WTC11 (cell line): ENCODE data around the gene KRT85.

Experiments
- ATF2 ChIP-seq: sonication (generic); formaldehyde crosslinking; IDR thresholded peaks from 2 replicates; pipeline ENCODE4 v1.8.1; 2022; ENCODE audit warnings: low read depth, missing genetic modification reagents, borderline replicate concordance
- FOXK1 ChIP-seq: sonication (generic); formaldehyde crosslinking; IDR thresholded peaks from 2 replicates; pipeline ENCODE4 v1.8.0; 2022; ENCODE audit warnings: mild to moderate bottlenecking, moderate library complexity, missing genetic modification reagents
- FOXP1 ChIP-seq: sonication (generic); formaldehyde crosslinking; IDR thresholded peaks from 2 replicates; pipeline ENCODE4 v1.8.0; 2022; ENCODE audit warnings: missing genetic modification reagents, mild to moderate bottlenecking, moderate library complexity, borderline replicate concordance
- HMGA2 ChIP-seq: fragments of 250-450 bp; sonication (Bioruptor Pico); IDR thresholded peaks from 2 replicates; pipeline ENCODE4 v1.4.0; 2021; ENCODE audit warnings: mild to moderate bottlenecking, moderate library complexity
- JUN ChIP-seq: sonication (generic); formaldehyde crosslinking; IDR thresholded peaks from 2 replicates; pipeline ENCODE4 v1.8.0; 2023; ENCODE audit warnings: mild to moderate bottlenecking, missing genetic modification reagents
- TEAD4 ChIP-seq: sonication (generic); formaldehyde crosslinking; IDR thresholded peaks from 2 replicates; pipeline ENCODE4 v1.8.0; 2022; ENCODE audit warnings: mild to moderate bottlenecking, missing genetic modification reagents
- TF ChIP-seq, protein P1 (sequence below): fragments of 200-600 bp; IDR thresholded peaks from 2 replicates; pipeline ENCODE4 v1.8.0; 2022; ENCODE audit warnings: antibody characterized with exemption
- TF ChIP-seq, protein P2 (sequence below): sonication (generic); formaldehyde crosslinking; conservative IDR thresholded peaks from 2 replicates; pipeline ENCODE4 v1.8.1; 2023; ENCODE audit warnings: mild to moderate bottlenecking, low read depth, missing genetic modification reagents, moderate library complexity

DNA sequence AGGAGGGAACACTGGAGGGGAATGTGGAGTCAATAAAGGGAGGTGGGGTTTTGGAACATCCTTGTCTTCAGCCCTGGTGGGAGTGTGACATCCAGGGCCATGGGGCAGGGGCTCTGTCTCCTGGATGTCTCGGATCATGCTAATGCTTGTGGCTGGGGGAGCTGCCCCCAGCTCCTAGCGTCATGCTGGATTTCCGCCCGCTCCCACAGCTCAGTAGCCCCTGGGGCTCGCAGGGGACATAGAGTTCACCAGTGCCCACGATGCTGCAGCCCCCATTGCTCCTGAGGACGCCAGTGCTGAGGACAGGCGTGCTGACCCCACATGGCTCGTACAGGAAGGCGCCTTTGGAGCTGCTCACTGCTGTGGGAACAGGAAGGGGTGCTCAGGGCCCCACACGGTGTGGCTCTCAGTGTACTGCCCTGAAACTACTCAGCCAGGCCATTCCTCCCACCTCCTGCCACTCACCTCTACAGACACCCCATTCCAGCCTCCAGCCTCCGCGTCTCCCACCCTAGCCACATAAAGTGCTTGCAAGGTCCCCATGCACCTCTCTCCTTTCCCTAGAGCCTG lies 27.6 kb upstream of the KRT85 start:
- TF ChIP-seq, protein P1, sequence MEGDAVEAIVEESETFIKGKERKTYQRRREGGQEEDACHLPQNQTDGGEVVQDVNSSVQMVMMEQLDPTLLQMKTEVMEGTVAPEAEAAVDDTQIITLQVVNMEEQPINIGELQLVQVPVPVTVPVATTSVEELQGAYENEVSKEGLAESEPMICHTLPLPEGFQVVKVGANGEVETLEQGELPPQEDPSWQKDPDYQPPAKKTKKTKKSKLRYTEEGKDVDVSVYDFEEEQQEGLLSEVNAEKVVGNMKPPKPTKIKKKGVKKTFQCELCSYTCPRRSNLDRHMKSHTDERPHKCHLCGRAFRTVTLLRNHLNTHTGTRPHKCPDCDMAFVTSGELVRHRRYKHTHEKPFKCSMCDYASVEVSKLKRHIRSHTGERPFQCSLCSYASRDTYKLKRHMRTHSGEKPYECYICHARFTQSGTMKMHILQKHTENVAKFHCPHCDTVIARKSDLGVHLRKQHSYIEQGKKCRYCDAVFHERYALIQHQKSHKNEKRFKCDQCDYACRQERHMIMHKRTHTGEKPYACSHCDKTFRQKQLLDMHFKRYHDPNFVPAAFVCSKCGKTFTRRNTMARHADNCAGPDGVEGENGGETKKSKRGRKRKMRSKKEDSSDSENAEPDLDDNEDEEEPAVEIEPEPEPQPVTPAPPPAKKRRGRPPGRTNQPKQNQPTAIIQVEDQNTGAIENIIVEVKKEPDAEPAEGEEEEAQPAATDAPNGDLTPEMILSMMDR = no peak
- TF ChIP-seq HMGA2 (CRISPR knock-in tag) (no peak), FOXK1 (CRISPR knock-in tag) (no peak), FOXP1 (CRISPR knock-in tag) (no peak), JUN (no peak), ATF2 (CRISPR knock-in tag) (no peak), TEAD4 (CRISPR knock-in tag) (no peak)
- TF ChIP-seq, protein P2, sequence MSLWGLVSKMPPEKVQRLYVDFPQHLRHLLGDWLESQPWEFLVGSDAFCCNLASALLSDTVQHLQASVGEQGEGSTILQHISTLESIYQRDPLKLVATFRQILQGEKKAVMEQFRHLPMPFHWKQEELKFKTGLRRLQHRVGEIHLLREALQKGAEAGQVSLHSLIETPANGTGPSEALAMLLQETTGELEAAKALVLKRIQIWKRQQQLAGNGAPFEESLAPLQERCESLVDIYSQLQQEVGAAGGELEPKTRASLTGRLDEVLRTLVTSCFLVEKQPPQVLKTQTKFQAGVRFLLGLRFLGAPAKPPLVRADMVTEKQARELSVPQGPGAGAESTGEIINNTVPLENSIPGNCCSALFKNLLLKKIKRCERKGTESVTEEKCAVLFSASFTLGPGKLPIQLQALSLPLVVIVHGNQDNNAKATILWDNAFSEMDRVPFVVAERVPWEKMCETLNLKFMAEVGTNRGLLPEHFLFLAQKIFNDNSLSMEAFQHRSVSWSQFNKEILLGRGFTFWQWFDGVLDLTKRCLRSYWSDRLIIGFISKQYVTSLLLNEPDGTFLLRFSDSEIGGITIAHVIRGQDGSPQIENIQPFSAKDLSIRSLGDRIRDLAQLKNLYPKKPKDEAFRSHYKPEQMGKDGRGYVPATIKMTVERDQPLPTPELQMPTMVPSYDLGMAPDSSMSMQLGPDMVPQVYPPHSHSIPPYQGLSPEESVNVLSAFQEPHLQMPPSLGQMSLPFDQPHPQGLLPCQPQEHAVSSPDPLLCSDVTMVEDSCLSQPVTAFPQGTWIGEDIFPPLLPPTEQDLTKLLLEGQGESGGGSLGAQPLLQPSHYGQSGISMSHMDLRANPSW = no peak
